K562 (cell line): ENCODE data around the gene KIFC3. TPM values are rescaled to one million over a fixed set of nuclear protein-coding genes. Genes with fewer than 3 reads are reported as not detected.

Experiments used
- ATF7 ChIP-seq: fragments of 450-650 bp; IDR thresholded peaks from 2 replicates; pipeline ENCODE4 v1.7.1; 2014; ENCODE audit warnings: mild to moderate bottlenecking, moderate library complexity
- BMI1 ChIP-seq: fragments of 150-350 bp; IDR thresholded peaks from 2 replicates; pipeline ENCODE4 v1.6.1; 2014; ENCODE audit warnings: low read length
- CTBP1 ChIP-seq: fragments of 450-650 bp; IDR thresholded peaks from 2 replicates; pipeline ENCODE4 v1.6.1; 2016; ENCODE audit warnings: borderline replicate concordance
- HCFC1 ChIP-seq: IDR thresholded peaks from 2 replicates; pipeline ENCODE4 v1.6.1; 2012; ENCODE audit warnings: low read depth, low read length, improper control_type of control experiment
- HNRNPLL ChIP-seq: fragments of 200-400 bp; formaldehyde crosslinking; IDR thresholded peaks from 2 replicates; pipeline ENCODE4 v1.6.1; 2017; ENCODE audit warnings: low read length, low read depth, mild to moderate bottlenecking; ENCODE audit not compliant: poor library complexity, severe bottlenecking
- HOXB6 ChIP-seq: fragments of 250-450 bp; sonication (Bioruptor Pico); IDR thresholded peaks from 2 replicates; pipeline ENCODE4 v1.5.1; 2022; ENCODE audit warnings: mild to moderate bottlenecking, borderline replicate concordance
- MTA2 ChIP-seq: fragments of 450-650 bp; IDR thresholded peaks from 2 replicates; pipeline ENCODE4 v1.6.1; 2016; ENCODE audit warnings: low read depth
- RFX5 ChIP-seq: IDR thresholded peaks from 2 replicates; pipeline ENCODE4 v1.6.1; 2011; ENCODE audit warnings: low read depth, mild to moderate bottlenecking, improper control_type of control experiment, low read length
- SLC30A9 ChIP-seq: fragments of 250-450 bp; sonication (Bioruptor Pico); IDR thresholded peaks from 2 replicates; pipeline ENCODE4 v1.8.0; 2022; ENCODE audit warnings: mild to moderate bottlenecking, moderate library complexity
- TFAM ChIP-seq: fragments of 250-450 bp; sonication (Bioruptor Pico); conservative IDR thresholded peaks from 2 replicates; pipeline ENCODE4 v1.5.0; 2021; ENCODE audit warnings: mild to moderate bottlenecking, moderate library complexity
- ZNF668 ChIP-seq: fragments of 250-450 bp; sonication (Bioruptor Pico); IDR thresholded peaks from 2 replicates; pipeline ENCODE4 v1.8.0; 2022; ENCODE audit warnings: mild to moderate bottlenecking, inconsistent platforms
- polyA plus RNA-seq, 8 experiments: library from polyadenylated mRNA; depleted of rRNA in 4 of 8; stranded (reverse) in 5 of 8; unstranded in 3 of 8; fragments of >200 nt; fragmentation: Nextera tagmentation in 2 of 8; fragmentation: Illumina TruSeq in 1 of 8; extraction: Ambion mirVana in 2 of 8; extraction: Trizol in 1 of 8; gene quantifications; 2 replicates each; pipeline versions ENCODE4 v1.2.1 to v1.2.3, GENCODE V29; 2011 to 2014; ENCODE audit warnings: inconsistent platforms in 1 of 8, missing spikeins in 1 of 8
- total RNA-seq, 7 experiments: library from RNA; depleted of rRNA in 6 of 7; stranded (reverse); fragments of >200 nt in 6 of 7; fragmentation: Illumina TruSeq in 2 of 7; extraction: Trizol in 2 of 7; gene quantifications; 2 replicates each; pipeline versions ENCODE4 v1.2.1 to v1.2.3, GENCODE V29; 2011 to 2021; ENCODE audit warnings: low replicate concordance in 1 of 7
- TF ChIP-seq, protein P1 (sequence below): fragments of 450-650 bp; IDR thresholded peaks from 2 replicates; pipeline ENCODE4 v1.6.1; 2016; ENCODE audit warnings: low read depth, mild to moderate bottlenecking, moderate library complexity
- TF ChIP-seq, protein P2 (sequence below), 2 experiments: fragments of 450-650 bp; IDR thresholded peaks; 2 replicates each; pipeline ENCODE4 v1.6.1; 2016
- TF ChIP-seq, protein P3 (sequence below): fragments of 250-450 bp; sonication (Bioruptor Pico); IDR thresholded peaks from 2 replicates; pipeline ENCODE4 v1.4.0; 2020
- TF ChIP-seq, protein P4 (sequence below): fragments of 250-450 bp; sonication (Bioruptor Pico); IDR thresholded peaks from 2 replicates; pipeline ENCODE4 v1.8.0; 2022; ENCODE audit warnings: inconsistent platforms, mild to moderate bottlenecking, moderate library complexity, borderline replicate concordance
- TF ChIP-seq, protein P5 (sequence below): fragments of 250-450 bp; sonication (Bioruptor Pico); IDR thresholded peaks from 2 replicates; pipeline ENCODE4 v1.4.0; 2020; ENCODE audit warnings: borderline replicate concordance

KIFC3 gene
- total and polyA plus RNA-seq, 9 of the 15 experiments (the other 6 are each of a cell fraction or from before 2014, with no cell fraction given) = 0.23 to 105 (median 26.2) TPM

DNA sequence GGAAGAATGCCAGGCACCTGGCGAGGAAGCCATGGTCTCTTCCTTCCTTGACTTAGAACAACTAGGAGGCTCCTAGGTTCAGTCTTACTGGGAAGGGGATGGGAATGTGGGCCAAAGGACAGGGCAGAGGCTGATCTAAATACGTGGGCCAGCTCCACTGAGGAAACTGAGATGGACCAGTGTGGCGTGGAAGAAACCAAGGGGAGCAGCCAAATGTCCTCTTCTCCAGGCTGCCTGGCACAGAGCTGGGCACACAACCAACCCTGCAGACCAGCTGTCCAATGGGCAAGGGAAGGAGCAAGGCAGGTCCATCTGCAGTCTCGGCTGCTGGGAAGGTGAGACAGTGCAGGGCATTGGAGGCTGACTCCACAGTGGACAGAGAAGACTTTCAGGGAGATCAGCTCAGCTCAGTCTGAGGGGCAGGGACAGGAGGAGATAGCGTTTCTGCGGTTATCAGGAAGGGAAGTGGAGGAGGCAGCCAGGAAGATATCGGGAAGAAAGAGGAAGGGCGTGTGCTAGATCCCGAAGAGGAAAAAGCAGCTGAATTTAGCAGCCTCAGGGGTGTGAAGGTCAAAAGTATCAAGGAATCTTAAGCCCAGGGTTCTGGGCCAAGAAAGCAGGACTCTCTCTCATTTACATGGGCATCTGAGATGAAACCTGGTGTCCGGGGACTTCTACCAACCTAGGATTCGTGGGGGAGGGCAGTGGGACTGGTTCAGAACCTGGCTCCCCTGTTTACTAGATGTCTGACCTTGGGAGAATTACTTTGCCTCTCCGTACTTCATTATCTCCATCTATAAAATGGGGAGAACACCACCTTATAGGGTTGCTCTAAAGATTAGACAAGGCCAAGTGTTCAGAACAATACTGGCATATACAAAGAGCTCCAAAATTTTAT, 1.8 kb downstream of the KIFC3 start (continued):
- TF ChIP-seq, protein P1, sequence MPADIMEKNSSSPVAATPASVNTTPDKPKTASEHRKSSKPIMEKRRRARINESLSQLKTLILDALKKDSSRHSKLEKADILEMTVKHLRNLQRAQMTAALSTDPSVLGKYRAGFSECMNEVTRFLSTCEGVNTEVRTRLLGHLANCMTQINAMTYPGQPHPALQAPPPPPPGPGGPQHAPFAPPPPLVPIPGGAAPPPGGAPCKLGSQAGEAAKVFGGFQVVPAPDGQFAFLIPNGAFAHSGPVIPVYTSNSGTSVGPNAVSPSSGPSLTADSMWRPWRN = peak; percentile 72
- no peak for TF ChIP-seq HCFC1
- TF ChIP-seq, protein P2, sequence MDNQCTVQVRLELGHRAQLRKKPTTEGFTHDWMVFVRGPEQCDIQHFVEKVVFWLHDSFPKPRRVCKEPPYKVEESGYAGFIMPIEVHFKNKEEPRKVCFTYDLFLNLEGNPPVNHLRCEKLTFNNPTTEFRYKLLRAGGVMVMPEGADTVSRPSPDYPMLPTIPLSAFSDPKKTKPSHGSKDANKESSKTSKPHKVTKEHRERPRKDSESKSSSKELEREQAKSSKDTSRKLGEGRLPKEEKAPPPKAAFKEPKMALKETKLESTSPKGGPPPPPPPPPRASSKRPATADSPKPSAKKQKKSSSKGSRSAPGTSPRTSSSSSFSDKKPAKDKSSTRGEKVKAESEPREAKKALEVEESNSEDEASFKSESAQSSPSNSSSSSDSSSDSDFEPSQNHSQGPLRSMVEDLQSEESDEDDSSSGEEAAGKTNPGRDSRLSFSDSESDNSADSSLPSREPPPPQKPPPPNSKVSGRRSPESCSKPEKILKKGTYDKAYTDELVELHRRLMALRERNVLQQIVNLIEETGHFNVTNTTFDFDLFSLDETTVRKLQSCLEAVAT (IDR thresholded peaks at IDR 0.05) = peak in 1 of 2 experiments; percentile 89; a peak in 2 of 4 replicates
- TF ChIP-seq, protein P3, sequence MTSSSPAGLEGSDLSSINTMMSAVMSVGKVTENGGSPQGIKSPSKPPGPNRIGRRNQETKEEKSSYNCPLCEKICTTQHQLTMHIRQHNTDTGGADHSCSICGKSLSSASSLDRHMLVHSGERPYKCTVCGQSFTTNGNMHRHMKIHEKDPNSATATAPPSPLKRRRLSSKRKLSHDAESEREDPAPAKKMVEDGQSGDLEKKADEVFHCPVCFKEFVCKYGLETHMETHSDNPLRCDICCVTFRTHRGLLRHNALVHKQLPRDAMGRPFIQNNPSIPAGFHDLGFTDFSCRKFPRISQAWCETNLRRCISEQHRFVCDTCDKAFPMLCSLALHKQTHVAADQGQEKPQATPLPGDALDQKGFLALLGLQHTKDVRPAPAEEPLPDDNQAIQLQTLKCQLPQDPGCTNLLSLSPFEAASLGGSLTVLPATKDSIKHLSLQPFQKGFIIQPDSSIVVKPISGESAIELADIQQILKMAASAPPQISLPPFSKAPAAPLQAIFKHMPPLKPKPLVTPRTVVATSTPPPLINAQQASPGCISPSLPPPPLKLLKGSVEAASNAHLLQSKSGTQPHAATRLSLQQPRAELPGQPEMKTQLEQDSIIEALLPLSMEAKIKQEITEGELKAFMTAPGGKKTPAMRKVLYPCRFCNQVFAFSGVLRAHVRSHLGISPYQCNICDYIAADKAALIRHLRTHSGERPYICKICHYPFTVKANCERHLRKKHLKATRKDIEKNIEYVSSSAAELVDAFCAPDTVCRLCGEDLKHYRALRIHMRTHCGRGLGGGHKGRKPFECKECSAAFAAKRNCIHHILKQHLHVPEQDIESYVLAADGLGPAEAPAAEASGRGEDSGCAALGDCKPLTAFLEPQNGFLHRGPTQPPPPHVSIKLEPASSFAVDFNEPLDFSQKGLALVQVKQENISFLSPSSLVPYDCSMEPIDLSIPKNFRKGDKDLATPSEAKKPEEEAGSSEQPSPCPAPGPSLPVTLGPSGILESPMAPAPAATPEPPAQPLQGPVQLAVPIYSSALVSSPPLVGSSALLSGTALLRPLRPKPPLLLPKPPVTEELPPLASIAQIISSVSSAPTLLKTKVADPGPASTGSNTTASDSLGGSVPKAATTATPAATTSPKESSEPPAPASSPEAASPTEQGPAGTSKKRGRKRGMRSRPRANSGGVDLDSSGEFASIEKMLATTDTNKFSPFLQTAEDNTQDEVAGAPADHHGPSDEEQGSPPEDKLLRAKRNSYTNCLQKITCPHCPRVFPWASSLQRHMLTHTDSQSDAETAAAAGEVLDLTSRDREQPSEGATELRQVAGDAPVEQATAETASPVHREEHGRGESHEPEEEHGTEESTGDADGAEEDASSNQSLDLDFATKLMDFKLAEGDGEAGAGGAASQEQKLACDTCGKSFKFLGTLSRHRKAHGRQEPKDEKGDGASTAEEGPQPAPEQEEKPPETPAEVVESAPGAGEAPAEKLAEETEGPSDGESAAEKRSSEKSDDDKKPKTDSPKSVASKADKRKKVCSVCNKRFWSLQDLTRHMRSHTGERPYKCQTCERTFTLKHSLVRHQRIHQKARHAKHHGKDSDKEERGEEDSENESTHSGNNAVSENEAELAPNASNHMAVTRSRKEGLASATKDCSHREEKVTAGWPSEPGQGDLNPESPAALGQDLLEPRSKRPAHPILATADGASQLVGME (CRISPR knock-in tag) = no peak
- TF ChIP-seq TFAM (CRISPR knock-in tag) = no peak
- no peak for TF ChIP-seq HOXB6 (CRISPR knock-in tag)
- TF ChIP-seq MTA2 = peak; percentile 56
- TF ChIP-seq CTBP1 = peak; percentile 95
- TF ChIP-seq, protein P4, sequence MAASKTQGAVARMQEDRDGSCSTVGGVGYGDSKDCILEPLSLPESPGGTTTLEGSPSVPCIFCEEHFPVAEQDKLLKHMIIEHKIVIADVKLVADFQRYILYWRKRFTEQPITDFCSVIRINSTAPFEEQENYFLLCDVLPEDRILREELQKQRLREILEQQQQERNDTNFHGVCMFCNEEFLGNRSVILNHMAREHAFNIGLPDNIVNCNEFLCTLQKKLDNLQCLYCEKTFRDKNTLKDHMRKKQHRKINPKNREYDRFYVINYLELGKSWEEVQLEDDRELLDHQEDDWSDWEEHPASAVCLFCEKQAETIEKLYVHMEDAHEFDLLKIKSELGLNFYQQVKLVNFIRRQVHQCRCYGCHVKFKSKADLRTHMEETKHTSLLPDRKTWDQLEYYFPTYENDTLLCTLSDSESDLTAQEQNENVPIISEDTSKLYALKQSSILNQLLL = no peak
- TF ChIP-seq RFX5 = no peak
- TF ChIP-seq ZNF668 (CRISPR knock-in tag) = no peak
- TF ChIP-seq, protein P5, sequence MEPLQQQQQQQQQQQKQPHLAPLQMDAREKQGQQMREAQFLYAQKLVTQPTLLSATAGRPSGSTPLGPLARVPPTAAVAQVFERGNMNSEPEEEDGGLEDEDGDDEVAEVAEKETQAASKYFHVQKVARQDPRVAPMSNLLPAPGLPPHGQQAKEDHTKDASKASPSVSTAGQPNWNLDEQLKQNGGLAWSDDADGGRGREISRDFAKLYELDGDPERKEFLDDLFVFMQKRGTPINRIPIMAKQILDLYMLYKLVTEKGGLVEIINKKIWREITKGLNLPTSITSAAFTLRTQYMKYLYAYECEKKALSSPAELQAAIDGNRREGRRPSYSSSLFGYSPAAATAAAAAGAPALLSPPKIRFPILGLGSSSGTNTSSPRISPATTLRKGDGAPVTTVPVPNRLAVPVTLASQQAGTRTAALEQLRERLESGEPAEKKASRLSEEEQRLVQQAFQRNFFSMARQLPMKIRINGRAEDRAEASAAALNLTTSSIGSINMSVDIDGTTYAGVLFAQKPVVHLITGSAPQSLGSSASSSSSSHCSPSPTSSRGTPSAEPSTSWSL (CRISPR knock-in tag) = no peak
- TF ChIP-seq BMI1 = no peak
- no peak for TF ChIP-seq SLC30A9 (CRISPR knock-in tag)
- no peak for TF ChIP-seq HNRNPLL
- TF ChIP-seq ATF7 = peak; percentile 33; the same call in 1 of the 2 replicates
